Activated T-cell treated with anti-CD3 and anti-CD28 coated beads for 1 hour (primary cell): ENCODE data around the gene PACC1.

ENCODE experiments used
- DNase-seq: peaks from one replicate; pipeline ENCODE4 v3.0.0-alpha.2; 2020; ENCODE audit warnings: low read depth

PACC1 gene

GRCh38 chr1:212414328-212415106, at the start of gene PACC1:
Gene PACC1, minus strand, starts transcription at chr1:212414886. Its CDS starts 129 bp downstream, at chr1:212414757.
- DNase-seq: peak; percentile 76

DNA sequence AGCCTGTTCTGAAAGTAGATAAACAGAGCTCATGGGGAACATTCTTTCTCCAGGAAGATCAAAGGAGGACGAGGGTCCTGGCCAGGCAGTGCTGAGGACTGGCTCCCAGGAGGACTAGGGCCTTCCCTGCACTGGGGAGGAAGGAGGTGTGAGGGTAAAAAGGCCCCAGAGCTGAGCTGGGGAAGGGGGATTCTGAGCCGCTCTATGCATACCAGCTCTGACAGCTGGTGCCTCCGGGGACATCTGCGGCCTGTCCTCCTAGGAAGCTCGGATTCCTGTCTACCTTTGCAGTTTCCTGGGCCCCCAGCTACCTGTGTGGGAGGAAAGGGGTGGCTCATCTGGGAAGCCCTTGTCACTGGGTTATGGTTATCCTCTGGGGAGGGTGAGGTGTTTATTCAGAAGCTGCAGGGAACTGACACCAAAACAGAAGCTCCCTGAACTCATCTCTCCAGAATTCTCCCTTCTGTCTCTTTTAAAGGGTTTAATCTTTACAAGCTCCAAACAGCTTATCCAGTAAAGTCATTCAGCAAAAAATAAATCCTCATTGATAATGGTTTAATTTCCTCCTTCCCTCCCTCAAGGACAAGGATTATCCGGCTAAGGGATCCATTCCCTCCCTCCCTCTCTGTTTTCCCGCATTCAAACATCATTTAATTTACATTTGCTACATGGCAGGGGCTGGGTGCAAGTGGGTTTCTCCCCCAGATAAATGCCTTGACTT, 49.0 kb upstream of the PACC1 start:
- no peak for DNase-seq

GRCh38 chr1:212461916-212462660, 47.4 kb upstream of the PACC1 start:
- no peak for DNase-seq

DNA sequence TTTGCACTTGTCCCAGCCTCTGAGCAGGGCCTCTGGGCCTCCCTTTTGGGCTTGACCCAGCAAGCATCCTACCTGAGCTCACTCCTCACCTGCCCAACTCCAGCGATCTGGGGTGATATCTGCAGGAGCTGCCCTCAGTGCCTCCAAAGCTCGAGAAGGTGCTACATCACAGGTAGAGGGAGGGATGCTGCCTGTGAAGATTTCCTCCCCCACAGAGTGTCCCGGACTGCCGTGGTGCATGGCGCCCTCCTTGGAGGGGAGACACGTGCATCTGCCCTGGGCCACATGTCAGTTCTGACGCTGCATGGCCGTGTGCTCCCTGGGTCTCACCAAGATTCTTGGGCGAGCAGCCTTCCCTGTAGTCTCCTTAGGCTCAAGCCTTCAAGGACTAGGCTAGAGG, 45.7 kb upstream of the PACC1 start:
- DNase-seq: no peak

DNA sequence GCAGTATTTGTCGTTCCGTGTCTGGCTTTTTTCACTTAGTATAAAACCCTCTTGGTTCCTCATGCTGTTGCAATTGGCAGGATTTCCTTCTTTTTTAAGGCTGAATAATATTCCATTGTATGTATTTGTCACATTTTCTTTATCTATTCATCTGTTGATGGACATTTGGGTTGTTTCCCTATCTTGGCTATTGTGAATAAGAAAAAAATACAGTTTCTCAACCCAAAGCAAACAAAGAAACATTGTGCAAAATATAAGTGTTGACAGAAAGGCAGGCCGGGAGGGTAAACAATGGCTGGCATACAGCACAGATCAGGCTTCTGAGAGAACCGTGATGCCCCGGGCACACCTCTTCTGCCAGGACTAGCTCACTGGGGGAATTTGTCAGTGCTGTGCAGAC, 45.0 kb upstream of the PACC1 start:
- DNase-seq: no peak

GRCh38 chr1:212458817-212459216, 44.1 kb upstream of the PACC1 start:
- DNase-seq: no peak

- DNase-seq: peak; percentile 36
Measured at GRCh38 chr1:212457740-212458338, 43.2 kb upstream of the PACC1 start.

GRCh38 chr1:212455803-212456528, 41.3 kb upstream of the PACC1 start:
- DNase-seq: peak; percentile 84

DNA sequence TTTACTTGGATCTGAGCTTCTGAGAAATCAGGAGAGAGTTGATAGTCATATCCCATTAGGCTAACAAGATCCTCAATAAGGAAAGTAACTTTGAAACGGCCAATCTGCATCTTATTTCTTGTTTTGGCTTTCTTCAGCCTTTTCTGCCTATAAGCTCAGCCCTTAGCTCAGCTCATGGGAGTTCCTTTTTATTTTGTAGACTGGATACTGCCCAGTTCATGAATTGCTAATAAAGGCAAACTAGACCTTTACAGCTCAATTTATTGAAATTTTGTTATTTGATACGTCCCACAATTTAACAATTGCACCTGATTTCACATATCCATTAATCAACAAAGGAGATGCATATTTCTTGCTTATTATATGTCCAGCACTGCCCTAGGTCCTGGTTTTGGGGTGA, 40.7 kb upstream of the PACC1 start:
- no peak for DNase-seq

DNA sequence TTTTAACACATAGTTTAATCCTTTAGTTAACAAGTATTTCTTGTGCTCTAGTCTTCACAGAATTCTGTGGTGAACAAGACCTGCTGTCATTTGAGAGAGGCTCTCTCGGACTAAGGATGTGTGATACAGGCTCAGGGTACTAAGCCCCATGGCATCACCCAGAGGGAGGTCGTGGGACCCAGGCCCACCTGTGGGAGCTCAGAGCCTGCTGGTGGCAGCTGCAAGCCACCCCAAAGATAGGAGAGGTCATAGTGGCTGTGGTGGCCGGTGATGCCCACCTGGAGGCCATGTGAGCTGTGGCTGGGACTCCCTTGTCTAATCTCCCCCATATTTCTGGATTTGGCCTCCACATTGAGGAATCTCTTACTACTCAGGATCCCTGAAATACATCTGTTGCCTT, 40.1 kb upstream of the PACC1 start:
- DNase-seq: no peak

DNA sequence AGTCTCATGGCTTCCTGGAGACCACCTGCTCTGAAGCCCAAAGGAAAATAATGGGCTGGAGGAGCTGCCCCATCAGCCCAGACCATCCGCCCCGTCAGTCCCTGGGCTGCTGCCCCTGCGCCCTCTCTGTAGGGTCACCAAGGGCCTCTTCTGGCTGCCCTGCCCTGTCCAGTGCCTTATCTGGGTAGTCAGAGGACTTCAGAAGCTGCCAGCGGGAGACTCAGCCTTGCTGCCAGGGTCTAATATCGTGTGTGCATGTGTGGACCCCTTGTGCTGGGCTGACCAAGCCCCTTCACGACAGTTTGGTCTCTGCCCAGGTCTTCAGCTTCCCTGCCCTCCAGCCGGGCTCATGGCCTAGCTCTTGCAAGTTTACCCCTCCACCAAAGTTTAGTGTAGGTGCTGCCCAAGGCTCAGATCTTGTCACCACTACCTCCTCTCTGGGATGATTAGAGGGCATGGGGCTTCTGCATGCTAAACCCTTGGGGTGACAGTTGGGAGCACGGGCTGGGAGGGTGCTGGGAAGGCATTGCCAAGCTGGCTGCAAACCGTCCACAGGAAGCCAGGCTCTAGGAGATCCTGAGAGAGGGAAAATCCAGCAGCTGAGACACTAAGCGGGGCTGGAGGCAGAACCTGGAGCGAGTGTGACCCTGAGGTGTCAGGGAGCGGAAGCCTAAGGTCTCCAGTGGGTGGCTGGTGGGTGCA, 38.6 kb upstream of the PACC1 start:
- no peak for DNase-seq

DNA sequence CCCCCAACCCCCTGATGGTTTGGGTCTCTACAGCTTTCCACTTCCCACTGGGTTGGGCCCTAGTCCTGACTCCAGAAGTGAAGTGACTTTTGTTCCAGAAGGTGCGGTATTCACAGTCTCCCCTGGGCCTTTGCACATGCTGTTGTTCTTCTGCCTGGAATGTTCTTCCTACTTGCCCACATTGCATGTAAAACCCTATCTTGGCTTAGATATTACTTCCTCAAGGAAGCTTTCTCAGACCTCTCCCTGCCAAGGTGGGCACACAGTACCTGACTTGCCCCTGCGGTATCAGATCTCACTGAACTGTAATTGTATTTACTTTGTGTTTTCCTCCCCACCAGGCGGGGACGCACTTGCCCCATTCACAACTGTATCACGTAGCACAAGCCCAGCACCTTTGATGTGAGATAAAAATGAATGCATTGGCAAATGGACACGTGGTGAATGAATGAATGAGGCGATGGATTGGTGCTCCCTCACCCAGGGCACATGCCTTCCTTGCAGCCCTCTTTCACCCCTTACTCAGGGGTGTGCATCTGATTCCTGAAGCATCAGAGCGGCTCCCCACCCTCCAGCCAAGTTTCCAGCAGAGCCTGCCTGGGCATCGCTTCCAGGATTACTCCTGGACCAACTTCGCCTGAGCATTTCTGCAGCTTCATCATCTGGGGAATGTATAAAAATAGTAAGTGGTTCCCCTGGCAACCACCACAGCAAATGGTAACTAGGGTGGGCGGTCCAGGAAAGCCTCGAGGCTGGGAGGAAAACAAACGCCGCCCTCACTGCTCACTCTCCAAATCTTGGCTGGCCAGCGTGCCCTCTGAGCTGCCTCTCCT, 37.9 kb upstream of the PACC1 start:
- no peak for DNase-seq

- DNase-seq: no peak
Measured at GRCh38 chr1:212451416-212452322, 37.0 kb upstream of the PACC1 start.

- DNase-seq: no peak
Measured at GRCh38 chr1:212450331-212450881, 35.7 kb upstream of the PACC1 start.

DNA sequence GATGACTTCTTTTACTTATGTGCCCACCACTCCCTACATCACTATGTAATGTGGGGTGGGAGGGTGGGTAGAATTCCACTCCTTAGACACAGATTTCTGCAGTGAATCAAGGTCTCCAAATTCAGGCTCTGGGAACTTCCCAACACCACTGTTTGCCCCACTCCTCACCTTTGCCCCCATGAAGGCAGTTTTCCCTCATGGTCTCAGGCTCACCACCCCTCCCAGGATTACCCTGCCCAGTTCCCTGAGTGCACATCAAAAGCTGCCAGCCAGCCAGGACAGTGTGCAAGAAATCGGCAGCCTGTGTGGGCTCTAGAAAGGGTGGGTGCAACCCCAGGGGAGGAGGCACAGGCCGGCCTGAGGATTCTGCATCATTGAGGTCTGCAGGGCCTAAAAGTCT, 32.8 kb upstream of the PACC1 start:
- no peak for DNase-seq

DNA sequence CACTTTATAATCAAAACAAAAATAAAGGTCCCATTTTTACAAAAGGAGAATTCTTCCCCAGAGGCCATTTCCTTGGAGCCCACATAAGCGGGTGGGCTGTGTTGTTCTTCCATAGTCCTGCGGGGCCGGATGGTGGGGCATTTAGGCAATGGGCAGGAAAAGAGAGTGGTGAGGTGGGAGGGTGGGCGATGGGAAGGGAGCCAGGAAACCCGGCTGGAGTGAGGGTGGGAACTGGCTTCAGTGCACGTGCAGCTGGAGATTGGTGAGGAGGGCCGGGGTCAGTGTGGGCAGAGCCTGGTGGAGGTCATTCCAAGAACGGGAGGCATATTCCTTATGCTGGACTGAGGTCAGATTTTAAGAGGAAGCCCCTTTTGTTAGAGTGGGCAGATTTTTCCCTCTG, 31.6 kb upstream of the PACC1 start:
- DNase-seq: no peak

DNA sequence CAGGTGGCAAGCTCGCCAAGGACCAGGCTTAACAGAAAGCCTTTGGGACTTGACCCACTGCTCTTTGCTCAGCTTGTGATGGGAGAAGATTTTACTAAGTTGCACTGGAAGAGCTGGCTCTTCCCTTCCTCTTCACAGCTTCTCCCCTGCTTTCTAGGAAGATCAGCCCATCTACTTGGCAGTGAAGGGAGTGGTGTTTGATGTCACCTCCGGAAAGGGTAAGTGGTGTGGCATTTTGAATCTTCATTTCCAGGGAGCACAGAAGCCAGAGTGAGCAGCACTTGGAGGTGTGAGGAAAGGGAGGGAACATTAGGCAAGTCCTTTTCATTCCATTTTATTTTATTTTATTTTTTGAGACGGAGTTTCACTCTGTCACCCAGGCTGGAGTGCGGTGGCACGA, 27.7 kb upstream of the PACC1 start:
- no peak for DNase-seq

GRCh38 chr1:212440419-212440818, 25.7 kb upstream of the PACC1 start:
- no peak for DNase-seq

DNA sequence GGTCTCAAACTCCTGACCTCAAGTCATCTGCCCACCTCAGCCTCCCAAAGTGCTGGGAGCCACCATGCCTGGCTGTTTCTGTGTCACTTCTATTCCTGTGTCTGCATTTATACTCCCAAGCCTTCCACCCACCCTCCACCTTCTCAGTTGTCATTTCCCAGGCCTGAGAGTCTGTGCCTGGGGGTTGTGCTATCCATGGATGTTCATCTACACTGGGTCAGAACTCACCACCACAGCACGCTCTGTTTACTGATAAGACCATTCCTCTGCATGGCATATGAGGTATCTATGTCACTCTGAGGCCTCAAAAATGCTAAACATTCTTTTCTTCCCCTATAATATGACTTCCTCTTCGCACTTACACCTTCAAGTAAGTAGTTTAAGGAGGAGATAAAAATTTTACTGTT, 24.1 kb upstream of the PACC1 start:
- DNase-seq: no peak
